GM18507 (cell line): Measurements from ENCODE around the gene DISP2.

Experiments used
- DNase-seq: peaks from one replicate; pipeline ENCODE4 v3.0.0; 2011; ENCODE audit warnings: low read depth; ENCODE audit not compliant: insufficient read length; ENCODE audit errors: extremely low spot score
- FAIRE-seq: peaks from 2 replicates; lab custom pipeline; 2011; peaks lifted over from hg19 to GRCh38; lab: Jason Lieb, UNC

The DISP2 gene

DNA sequence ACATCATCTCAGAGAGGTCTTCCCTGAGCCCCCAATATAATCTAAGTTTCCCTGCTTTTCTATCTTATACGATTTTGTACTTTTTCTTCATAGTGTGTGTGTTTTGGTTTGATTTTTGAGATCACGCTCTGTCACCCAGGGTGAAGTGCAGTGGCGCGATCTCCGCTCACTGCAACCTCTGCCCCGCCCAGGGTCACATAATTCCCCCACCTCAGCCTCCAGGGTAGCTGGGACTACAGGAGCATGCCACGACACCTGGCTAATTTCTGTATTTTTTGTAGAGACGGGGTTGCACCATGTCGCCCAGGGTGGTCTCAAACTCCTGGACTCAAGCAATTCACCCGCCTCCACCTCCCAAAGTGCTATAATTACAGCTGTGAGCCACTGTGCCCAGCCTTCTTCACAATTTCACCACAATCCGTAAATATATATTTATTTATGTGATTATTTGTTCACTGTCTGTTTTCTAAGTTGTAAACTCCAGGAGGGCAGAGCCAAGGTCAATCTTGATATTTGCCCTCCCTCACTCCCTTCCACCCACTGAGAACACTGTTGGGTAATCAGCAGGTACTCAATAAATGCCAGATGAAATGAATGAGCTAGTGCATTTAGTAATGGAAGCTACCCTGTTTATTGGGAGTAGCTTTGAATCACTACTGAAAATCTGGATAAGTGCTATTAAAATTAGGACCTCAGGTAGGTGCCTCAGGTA, 24.0 kb downstream of the DISP2 start:
- DNase-seq = no peak
- no peak for FAIRE-seq

DNA sequence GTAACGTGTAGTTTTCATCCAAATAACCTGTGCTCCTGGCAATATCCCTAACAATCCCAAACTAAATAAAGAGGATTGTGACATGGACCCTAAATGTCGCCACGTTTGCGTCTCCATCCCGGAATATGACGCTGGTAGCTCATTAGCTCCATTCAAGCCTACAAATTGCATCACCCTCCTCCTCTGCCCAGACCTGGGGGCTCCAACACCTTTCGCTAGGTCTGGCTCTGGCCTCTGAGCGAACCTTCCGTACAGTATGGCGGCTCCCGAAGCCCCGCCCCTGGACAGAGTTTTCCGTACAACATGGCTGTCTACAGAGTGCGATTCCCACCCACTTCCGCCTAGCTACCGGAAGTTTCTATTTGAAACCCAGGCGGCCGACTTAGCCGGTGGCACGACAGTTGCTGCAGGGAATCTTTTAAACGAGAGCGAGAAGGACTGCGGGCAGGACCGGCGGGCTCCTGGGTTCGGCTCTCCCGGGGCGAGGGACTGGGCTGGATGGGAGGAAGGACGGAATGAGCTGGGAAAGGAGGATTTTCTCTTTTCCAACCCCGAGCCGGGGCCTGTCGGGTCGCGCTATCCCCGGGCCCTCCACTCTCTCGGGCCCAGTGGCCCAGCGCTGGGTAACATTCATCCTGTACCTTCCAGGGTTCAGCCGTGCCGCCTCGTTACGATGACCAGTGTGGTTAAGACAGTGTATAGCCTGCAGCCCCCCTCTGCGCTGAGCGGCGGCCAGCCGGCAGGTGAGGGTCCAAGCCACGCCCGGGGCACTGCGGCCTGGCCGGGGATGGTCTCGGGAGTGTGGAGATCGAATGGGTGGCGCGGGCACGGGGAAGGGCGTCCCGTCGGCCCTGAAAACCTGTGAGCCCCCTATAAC, 24.8 kb downstream of the DISP2 start, which contains the start of gene KNSTRN:
Gene KNSTRN (plus strand): TSS at position 142 of the 877 bp plus-strand sequence. CDS start 115 bp downstream, at position 257.
- FAIRE-seq (peak; percentile 96), DNase-seq (peak; percentile 87)

DNA sequence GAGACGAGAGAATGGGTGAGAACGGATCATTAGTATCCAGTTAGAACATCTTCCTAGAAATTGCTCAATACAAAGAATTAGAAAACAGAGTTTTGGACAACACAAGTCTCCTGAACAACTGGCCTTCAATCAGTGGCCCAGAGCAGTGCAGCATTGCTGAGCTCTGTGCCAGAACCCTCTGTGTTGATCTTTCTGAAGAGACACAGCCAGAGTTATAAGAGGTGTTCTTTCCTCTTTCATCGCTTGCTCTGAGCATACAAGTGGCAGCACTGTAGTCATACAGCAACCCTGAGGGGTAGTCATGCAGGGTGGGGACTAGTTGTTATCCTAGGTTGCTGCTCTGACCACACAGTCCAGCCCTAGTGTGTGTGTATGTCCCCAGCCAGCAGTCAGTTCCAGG, 28.5 kb downstream of the DISP2 start:
- DNase-seq (no peak), FAIRE-seq (no peak)

DNA sequence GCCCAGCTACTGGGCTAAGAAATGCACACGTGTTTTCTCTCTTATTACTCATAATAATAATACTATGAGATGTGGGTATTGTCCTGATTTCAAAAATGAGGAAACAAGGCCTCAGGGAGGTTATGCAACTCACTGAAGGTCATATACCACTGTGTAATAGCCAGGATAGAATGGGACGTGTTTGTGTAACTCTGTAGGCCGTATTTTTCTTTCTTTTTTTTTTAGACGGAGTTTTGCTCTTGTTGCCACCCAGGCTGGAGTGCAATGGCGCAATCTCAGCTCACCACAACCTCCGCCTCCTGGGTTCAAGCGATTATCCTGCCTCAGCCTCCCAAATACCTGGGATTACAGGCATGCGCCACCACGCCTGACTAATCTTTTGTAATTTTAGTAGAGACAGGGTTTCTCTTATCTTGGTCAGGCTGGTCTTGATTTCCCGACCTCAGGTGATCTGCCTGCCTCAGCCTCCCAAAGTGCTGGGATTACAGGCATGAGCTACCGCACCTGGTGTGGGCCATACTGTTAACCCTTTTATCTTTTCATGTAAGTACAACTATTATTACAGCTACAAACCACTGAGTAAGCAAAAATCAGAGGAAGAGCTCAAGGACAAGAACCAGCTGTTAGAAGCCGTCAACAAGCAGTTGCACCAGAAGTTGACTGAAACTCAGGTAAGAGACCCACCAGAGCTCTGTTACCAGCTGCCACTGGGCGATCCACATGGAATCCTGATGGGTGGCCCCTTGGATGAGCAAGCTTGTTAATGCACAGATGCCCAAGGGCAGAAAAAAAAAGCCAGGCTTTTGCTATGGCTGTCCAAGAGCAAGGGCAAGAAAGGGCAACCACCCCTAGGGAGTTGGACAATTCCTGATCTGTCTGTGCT, 31.2 kb downstream of the DISP2 start:
- FAIRE-seq = no peak

GRCh38 chr15:40389824-40390595, 32.0 kb downstream of the DISP2 start:
- DNase-seq (no peak), FAIRE-seq (no peak)

More for the DNA sequence above, 31.2 kb downstream of the DISP2 start:
- no peak for DNase-seq

- no peak for FAIRE-seq
- no peak for DNase-seq
Observed at GRCh38 chr15:40392986-40393948, 35.2 kb downstream of the DISP2 start.

- FAIRE-seq = no peak
- DNase-seq = no peak
Observed at GRCh38 chr15:40397688-40398412, 39.8 kb downstream of the DISP2 start.

DNA sequence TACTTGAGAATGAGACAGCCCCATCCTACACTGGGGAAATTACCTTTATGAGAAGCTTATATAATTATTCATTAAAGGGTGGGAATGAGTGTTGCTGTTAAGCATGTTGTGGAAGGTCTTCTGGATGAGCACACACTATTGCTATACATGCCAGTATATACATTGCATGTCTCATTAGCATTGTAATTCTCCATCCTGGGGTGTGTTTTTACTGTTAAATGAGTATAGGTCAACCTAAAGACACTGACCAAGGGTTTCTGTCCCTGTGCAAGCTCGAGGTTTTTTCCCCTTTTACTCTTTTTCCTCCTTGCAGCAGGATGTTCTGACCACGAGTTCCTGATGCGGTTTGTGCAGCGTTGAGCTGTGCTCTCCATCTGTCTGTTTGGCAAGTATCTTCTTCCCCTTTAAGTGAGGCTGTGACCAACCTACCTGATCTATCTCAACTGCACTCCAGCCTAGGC, 40.4 kb downstream of the DISP2 start:
- peak; percentile 94 for FAIRE-seq
- DNase-seq = no peak

GRCh38 chr15:40399370-40399769, 41.4 kb downstream of the DISP2 start:
- DNase-seq (no peak), FAIRE-seq (no peak)

DNA sequence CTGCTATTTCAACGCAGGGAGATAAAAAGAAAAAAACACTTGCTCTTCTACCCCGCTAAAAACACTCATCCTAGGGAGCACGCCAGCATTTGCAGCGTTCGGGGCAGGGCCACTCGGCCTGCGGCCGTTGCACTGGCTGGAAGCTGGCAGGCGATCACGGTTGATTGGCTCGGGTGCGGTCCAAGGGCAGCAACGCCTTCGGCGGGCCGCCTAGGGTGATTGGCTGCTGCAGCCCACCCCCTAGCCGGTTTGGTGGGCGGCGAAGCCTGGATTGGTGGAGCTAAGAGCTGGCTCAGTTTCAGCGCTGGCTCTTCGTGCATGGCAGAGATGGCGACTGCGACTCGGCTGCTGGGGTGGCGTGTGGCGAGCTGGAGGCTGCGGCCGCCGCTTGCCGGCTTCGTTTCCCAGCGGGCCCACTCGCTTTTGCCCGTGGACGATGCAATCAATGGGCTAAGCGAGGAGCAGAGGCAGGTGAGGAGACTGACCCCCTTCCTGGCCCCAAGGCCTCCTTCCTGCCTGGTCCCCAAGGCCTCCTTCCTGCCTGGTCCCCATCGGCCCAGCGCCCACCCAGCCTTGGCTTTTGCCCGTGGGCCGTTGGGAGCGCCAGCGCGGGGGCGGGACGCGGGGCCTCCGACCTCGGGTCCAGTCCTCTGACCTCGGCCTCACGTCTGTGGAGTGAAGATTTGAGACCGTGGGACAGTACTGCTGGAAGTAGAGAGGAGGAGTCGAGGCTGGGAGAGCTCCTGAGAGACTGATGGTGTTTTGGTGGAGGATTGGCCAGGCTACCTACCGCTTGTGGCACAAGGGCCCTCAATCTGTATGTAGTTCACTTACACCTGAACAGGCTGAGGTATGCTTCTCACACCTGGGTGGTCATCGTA, 47.7 kb downstream of the DISP2 start, which contains the start of gene IVD:
Gene IVD (plus strand): TSS at position 295 of the 881 bp plus-strand sequence. CDS start 33 bp downstream, at position 328.
- DNase-seq (peak; percentile 93), FAIRE-seq (peak; percentile 99)

GRCh38 chr15:40407330-40407990, 49.4 kb downstream of the DISP2 start:
- FAIRE-seq = peak; percentile 92

DNA sequence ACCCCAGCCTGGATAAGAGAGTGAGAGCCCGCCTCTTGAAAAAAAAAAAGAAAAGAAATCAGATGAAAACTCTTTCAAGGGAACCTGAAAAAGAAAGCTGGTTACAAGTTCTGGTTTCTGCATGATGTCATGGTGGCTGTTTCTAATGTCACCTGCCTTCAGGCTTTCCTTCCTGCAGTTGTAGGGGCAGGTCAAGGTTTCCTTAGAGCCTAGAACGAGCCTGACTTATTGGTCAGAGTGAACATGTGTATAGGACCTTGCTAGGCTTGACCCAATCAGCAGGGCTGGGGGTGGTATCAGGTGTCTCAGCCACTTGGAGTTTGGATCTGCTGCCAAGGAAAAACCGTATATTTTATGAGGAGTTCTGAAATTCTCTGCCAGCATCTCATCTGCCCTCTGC, 51.3 kb downstream of the DISP2 start:
- FAIRE-seq (peak; percentile 46), DNase-seq (no peak)

More at GRCh38 chr15:40407330-40407990, 49.4 kb downstream of the DISP2 start:
- DNase-seq = no peak

GRCh38 chr15:40410476-40410875, 52.5 kb downstream of the DISP2 start:
- no peak for FAIRE-seq

DNA sequence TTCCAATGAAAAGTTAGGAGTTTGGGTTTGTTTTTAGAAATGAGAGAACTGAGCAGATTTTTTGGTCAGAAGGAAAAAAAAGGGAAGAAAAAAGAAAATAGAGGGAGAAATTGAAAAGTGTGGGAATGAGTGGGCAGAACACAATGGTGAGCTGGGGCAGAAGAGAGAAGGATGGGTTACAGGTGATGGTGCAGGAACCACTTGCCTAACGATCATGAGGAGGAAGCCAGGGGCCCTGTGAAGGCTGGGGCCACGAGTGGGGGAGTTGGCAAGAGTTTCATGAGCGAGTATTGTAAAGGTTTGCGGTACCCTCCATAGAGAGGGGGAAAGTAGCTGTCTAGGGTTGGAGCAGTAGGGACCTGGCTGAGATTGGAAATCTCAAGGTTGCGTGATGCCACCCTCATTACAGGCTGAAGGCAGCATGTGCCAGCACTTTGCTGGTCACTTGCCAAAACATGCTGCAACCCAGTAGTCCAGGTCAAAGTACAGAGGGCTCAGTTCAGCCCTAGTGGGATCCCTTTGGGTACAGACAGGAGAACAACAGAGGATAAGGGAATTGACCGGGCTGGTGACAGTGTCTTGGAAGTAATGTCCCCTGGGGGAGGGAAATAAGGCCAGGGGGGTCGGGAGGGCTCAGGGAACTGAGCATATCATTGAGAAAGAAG, 54.2 kb downstream of the DISP2 start:
- no peak for DNase-seq
- FAIRE-seq = no peak

More at GRCh38 chr15:40410476-40410875, 52.5 kb downstream of the DISP2 start:
- no peak for DNase-seq

DNA sequence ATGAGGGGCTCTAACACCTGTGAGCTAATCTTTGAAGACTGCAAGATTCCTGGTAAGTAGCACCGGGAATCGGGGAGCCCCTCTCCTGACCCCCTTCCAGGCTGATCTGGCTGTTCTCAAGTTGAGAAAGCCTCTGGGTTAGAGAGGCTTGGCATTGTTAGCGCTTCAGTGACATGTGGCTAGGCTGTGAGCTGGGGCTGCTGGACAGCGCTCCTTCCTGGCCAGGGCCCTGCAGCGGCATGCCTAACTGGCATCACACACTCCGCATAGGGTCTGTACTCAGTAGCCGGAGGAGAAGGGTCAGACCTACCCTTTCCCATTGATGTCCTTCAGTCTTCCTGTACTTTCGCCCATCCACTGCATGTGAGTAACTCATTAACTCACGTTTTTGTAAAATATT, 55.0 kb downstream of the DISP2 start:
- no peak for FAIRE-seq
- DNase-seq = no peak
